ENCODE data around the gene ZP1. TPM values are rescaled to one million over a fixed set of nuclear protein-coding genes. Genes with fewer than 3 reads are reported as not detected.

ZP1 gene
- total and polyA plus RNA-seq, 2 of the 8 experiments (the other 6 are each of a cell fraction or from before 2014, with no cell fraction given), result not detected

DNA sequence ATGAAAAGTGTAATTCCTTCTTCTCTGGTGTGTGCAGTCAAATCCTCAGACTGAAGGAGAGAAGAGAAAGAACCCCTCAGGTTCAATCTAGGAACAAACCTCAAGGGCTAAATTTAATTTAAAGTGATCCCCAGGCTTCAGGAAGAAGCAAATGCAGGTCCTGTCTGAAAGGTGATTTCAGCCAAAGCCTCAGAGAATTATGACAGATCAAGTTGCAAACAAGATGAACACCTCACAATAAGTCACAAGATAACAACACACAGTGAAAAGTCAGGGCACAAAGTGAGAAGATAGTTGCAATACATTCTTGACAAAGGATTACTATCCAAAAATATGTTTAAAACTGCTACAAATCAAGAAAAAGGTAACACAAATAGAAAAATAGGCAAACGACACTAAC is 11.8 kb downstream of the ZP1 start (continued):
- TF ChIP-seq BCL11A (IDR thresholded peaks at IDR 0.05; ENCODE audit: low read depth in 2 of 2, low read length in 2 of 2) (no peak), YY1 (IDR thresholded peaks at IDR 0.05; ENCODE audit: low read depth, low read length) (no peak), NANOG (IDR thresholded peaks at IDR 0.05; ENCODE audit: insufficient read depth, low read depth, low read length, poor library complexity, severe bottlenecking) (no peak), GABPA (IDR thresholded peaks at IDR 0.05; ENCODE audit: borderline replicate concordance, insufficient read depth, low read length) (no peak), CHD2 (IDR thresholded peaks at IDR 0.05; ENCODE audit: low read length) (no peak), SP1 (IDR thresholded peaks at IDR 0.05; ENCODE audit: low read depth, low read length) (no peak), RNF2 (IDR thresholded peaks at IDR 0.05; ENCODE audit: borderline replicate concordance, low read depth, low read length, missing control alignments, poor library complexity, severe bottlenecking) (no peak)
